HG03045 (cell line): ENCODE data around the gene EHBP1.

ENCODE experiments used
- ATAC-seq: cut with Tn5 transposase; IDR thresholded peaks from one replicate; pipeline ENCODE4 v1.9.1; 2021; ENCODE audit warnings: mild to moderate bottlenecking, moderate library complexity; ENCODE audit not compliant: unreplicated experiment

Gene EHBP1

GRCh38 chr2:62871506-62871905 is 166.0 kb downstream of the EHBP1 start:
- no peak for ATAC-seq

DNA sequence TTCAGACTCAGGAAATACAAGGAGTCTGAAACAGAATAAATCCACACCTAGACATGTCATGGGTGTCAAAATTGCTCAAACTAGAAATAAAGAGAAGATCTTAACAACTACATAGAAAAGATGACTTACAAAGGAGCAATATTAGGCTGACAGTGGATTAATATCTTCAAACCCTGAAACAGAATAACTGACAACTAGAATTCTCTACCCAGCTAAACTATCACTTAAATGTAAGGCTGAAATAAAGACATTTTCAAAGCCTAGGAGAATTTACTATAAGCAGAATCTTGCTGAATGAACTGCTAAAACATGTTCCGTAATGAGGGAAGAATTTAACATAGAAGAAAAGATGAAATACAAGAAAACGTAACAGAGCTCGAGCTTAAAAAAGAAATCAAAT is 168.1 kb downstream of the EHBP1 start:
- no peak for ATAC-seq

DNA sequence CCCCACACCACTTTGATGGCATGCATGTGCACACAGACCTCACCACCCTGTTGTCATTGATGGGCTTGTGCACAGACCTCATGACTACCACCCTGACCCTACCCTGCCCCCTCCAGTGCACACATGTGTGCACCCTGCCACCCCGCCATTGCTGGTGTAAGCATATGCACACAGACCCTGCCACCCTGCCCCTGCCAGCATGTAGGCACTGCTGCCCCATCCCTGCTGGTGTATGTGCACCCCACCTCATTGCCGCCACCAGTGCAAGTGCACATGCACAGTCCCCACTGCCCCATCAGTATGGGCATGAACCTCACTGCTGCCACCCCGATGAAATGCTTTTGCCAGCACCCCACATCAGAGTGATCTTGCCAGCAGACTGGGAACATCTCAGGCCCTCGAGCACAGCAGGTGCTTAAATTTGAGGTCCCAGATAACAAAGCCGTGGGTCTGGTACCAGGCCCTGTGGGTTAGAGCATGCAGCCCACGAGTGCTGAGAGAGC is 169.4 kb downstream of the EHBP1 start:
- no peak for ATAC-seq

GRCh38 chr2:62881162-62881795 is 175.8 kb downstream of the EHBP1 start:
- ATAC-seq = no peak

GRCh38 chr2:62883629-62884028 is 178.1 kb downstream of the EHBP1 start:
- no peak for ATAC-seq

DNA sequence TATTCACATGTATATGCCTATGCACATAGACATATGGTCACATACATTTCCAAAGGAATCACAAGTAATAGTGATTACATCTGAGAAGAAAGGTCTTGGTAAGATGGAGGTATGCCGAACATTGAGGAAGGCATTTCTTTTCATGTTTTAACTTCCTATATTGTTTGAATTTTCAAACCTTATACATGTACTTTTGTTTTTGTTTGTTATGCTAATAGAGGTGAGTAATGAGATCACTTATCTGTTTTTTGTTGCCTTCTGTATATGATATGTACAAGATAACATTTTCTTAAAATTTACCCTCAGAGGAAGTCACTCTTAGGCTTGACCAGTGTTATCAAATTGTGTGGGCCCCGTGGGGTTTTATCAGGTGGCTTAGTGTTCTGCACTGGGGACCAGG is 178.6 kb downstream of the EHBP1 start:
- ATAC-seq = no peak

DNA sequence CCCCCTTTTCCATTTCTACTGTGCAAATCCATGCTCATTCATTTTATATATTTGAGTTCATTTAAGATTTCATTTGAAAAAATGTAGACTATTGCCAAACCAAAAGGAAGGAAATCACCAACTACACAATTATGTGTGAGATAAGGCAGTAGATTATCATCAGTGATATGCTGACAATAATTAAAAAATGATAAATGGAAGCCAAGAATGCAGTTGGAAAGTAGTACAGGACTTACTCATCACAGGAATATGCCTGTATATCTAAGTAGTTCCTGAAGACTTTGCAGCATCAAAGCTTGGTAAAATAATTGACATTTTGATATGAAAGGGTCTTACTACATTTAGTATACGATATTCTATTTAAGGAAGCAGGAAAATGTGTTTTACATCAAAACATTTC is 179.0 kb downstream of the EHBP1 start:
- no peak for ATAC-seq

DNA sequence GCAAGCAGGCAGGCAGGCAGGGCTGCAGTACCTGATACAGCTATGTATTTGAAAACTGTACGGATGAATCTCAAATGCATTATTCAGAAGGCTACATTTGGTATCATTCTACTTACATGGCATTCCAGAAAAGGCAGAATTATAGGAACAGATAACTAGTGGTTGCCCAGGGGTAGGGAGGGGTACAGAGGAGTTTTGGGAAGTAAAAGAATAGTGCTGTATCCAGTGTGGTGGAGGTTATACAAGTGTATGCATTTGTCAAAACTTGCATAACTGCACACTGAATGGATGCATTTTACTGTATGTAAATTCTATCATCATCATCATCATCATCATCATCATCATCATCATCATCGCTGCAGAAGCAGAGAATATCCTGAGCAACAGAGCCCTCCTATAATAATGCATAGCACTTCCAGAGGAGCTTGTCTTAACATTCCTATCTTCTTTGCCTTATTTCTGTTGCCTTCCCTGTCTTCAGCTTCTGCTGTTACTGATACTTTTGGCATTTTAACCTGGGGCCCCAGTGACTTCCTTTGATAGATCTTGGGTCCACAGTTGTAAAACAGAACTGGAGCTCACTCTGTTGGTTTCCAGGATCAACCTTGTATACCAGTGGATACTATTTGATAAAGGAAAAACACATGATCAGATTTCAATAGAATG is 189.6 kb downstream of the EHBP1 start:
- ATAC-seq = no peak

GRCh38 chr2:62895632-62896009 is 190.1 kb downstream of the EHBP1 start:
- no peak for ATAC-seq

DNA sequence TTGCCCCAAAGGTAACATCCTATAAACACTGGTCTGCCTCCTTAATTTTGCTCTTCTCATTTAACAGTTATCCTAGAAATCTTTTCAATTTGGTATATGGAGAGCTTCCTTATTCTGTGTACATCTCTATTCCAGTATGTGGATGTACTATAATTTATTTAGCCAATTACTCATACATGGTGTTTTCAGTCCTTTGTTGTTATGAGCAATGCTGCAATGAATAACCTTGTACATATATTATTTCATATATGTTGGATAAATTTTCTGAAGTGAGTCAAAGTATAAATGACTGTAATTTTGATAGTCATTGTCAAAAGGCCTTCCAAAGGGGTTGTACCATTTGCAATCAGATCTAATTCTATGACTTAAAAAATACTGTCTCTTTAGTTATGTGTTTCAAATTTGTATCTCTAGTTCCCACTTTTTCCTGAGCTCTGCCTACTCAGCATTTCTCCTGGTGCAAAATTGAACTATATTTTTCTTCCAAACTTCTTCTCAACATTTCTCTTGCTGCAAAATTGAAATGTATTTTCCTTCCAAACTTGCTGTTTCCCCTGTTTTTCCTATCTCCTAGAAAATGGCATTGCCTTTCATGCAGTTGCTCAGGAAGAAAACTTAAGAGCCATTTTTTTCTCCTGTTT is 191.8 kb downstream of the EHBP1 start:
- no peak for ATAC-seq

- ATAC-seq = no peak
Measured at GRCh38 chr2:62904344-62904743, 198.8 kb downstream of the EHBP1 start.

DNA sequence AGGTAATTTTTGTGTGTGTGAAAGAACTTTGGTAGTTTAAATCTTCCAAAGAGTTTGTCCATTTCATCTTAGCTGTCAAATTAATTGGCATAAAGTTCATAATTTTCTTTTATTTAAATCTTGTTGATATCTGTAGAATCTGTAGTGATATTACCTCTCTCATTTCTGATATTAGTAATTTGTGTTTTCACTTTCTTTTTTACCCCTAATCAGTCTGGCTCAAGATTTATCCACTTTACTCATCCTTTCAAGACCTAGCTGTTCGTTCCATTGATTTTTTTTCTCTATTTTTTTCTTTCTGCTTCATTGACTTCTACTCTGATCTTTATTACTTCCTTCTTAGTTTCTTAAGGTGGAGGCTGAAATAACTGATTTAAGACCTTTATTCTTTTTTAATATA is 202.6 kb downstream of the EHBP1 start:
- no peak for ATAC-seq

- no peak for ATAC-seq
Measured at GRCh38 chr2:62913311-62913710, 207.8 kb downstream of the EHBP1 start.

DNA sequence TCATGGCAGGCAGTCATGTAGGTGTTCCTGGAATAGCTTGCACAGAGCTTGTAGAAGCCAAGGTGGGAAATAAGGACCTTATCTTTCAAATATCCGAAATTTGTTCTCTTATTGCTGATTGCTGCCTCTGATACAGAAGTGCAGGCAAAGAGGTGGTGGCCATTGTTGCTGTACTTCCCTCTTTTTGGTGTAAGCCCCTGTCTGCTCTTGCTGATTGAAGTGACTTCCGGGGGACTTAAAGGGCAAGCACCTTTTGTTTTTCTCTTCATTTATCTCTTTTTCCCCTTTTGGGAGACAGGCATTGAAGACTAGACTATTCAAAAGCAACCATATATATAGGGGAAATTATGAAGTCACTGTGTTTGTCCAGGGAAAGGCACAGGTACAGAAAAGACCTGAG is 213.5 kb downstream of the EHBP1 start:
- ATAC-seq = no peak

GRCh38 chr2:62920070-62920469 is 214.6 kb downstream of the EHBP1 start:
- ATAC-seq = no peak

GRCh38 chr2:62923242-62923641 is 217.7 kb downstream of the EHBP1 start:
- ATAC-seq = no peak

GRCh38 chr2:62923881-62924280 is 218.4 kb downstream of the EHBP1 start:
- no peak for ATAC-seq

- no peak for ATAC-seq
Measured at GRCh38 chr2:62928015-62928414, 222.5 kb downstream of the EHBP1 start.

- ATAC-seq = no peak
Measured at GRCh38 chr2:62931536-62931935, 226.0 kb downstream of the EHBP1 start.

DNA sequence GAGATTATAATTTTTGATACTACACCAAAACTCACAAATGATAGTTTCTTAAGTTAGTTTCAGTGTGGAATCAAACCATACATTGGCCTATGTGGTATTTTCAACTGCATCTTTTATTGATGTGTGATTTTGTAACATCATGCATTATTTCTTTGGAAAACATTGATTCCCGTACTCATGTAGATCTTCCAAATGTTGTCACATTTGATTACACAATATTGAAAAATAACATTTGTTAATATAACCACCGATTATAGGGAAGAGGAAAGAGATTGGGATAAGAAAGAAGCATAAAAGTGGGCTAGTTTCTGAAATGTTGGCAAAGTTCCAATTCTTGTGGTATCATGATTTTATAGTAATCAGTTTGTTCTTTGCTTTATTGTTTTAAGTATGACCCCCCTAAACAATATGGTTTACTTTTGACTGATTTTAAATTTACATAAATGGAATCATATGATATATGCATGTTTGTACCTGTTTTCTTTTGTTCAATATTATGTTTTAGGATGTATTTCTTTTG is 227.9 kb downstream of the EHBP1 start:
- no peak for ATAC-seq

DNA sequence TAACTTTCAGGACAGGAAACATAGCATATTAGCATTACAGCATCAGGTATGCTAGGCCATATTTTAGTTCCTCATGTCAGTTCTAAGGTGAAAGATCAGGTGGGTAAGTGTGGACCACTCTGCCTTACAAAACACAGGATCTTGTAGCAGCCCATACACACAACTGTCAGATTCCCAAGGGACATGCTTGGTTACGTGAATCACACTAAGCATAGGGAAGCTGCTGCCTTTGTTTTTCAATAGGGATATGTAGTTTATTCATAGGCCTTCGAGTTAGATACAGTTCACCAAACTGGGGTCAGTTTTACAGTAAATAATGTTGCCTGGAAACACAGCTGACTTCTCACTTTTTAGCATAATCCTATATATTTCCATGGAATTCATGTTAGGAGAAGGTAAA is 229.0 kb downstream of the EHBP1 start:
- no peak for ATAC-seq

- ATAC-seq = no peak
Measured at GRCh38 chr2:62938126-62938525, 232.6 kb downstream of the EHBP1 start.
